ENCODE measurements around the gene PLEKHN1. TPM values are rescaled to one million over a fixed set of nuclear protein-coding genes. Genes with fewer than 3 reads are reported as not detected.

The PLEKHN1 gene
- total and polyA plus RNA-seq, 2 donors from 2014 or later = 14.3 TPM; not detected in 1

- intact Hi-C loops (cut with DNase I) = no loop called here
- Histone ChIP-seq H3K4me3 (ENCODE audit: low read length in 3 of 3) (no peak overlapping the region), H3K27me3 (ENCODE audit: control insufficient read depth, insufficient read depth, low read length) (peaks cover 9% of the 10 kb centered on the region), H3K36me3 (ENCODE audit: control insufficient read depth in 2 of 3, insufficient read depth in 3 of 3, low read length in 3 of 3) (no peaks in the 10 kb centered on the region), H3K9ac (ENCODE audit: low read length in 3 of 3) (no peak overlapping the region), H3K4me1 (ENCODE audit: control insufficient read depth in 2 of 3, insufficient read depth in 2 of 3, low read depth in 1 of 3, low read length in 3 of 3) (peaks cover 0 to 9% (median 0%) of the 10 kb centered on the region in 3 donors), H3K27ac (ENCODE audit: low read depth in 2 of 2, low read length in 2 of 2) (no peak overlapping the region), H3K9me3 (ENCODE audit: control insufficient read depth in 2 of 3, insufficient read depth in 1 of 3, low read length in 3 of 3) (no peaks in the 10 kb centered on the region)
- no peak for DNase-seq
- no peak for TF ChIP-seq CTCF (IDR thresholded peaks at IDR 0.05; ENCODE audit: borderline replicate concordance, extremely low read depth, insufficient read depth)
- FAIRE-seq = no peak
These were observed 5.6 kb downstream of the PLEKHN1 start for GRCh38 chr1:971751-972506.

- H3K36me3 ChIP-seq (ENCODE audit: control insufficient read depth in 2 of 3, insufficient read depth in 3 of 3, low read length in 3 of 3) = no peaks in the 10 kb centered on the region
- peaks cover 0 to 8% (median 0%) of the 10 kb centered on the region in 3 donors for H3K4me1 ChIP-seq (ENCODE audit: control insufficient read depth in 2 of 3, insufficient read depth in 2 of 3, low read depth in 1 of 3, low read length in 3 of 3)
- FAIRE-seq (no peak), DNase-seq (no peak)
- H3K27ac ChIP-seq (ENCODE audit: low read depth in 2 of 2, low read length in 2 of 2) = no peak overlapping the region
- TF ChIP-seq CTCF (IDR thresholded peaks at IDR 0.05; ENCODE audit: borderline replicate concordance, extremely low read depth, insufficient read depth) = no peak
- no peaks in the 10 kb centered on the region for H3K9me3 ChIP-seq (ENCODE audit: control insufficient read depth in 2 of 3, insufficient read depth in 1 of 3, low read length in 3 of 3)
- no peak overlapping the region for H3K4me3 ChIP-seq (ENCODE audit: low read length in 3 of 3)
- intact Hi-C loops (cut with DNase I) = no loop called here
- H3K27me3 ChIP-seq (ENCODE audit: control insufficient read depth, insufficient read depth, low read length) = peaks cover 9% of the 10 kb centered on the region
- no peak overlapping the region for H3K9ac ChIP-seq (ENCODE audit: low read length in 3 of 3)
These were observed 6.6 kb downstream of the PLEKHN1 start for GRCh38 chr1:972726-973458.

GRCh38 chr1:973459-974292 is 7.4 kb downstream of the PLEKHN1 start:
- no peak for TF ChIP-seq CTCF (IDR thresholded peaks at IDR 0.05; ENCODE audit: borderline replicate concordance, extremely low read depth, insufficient read depth)
- intact Hi-C loops (cut with DNase I) = no loop called here
- Histone ChIP-seq H3K27me3 (ENCODE audit: control insufficient read depth, insufficient read depth, low read length) (peaks cover 9% of the 10 kb centered on the region), H3K36me3 (ENCODE audit: control insufficient read depth in 2 of 3, insufficient read depth in 3 of 3, low read length in 3 of 3) (no peaks in the 10 kb centered on the region), H3K9ac (ENCODE audit: low read length in 3 of 3) (no peak overlapping the region), H3K4me1 (ENCODE audit: control insufficient read depth in 2 of 3, insufficient read depth in 2 of 3, low read depth in 1 of 3, low read length in 3 of 3) (peaks cover 0 to 8% (median 0%) of the 10 kb centered on the region in 3 donors), H3K9me3 (ENCODE audit: control insufficient read depth in 2 of 3, insufficient read depth in 1 of 3, low read length in 3 of 3) (no peaks in the 10 kb centered on the region), H3K4me3 (ENCODE audit: low read length in 3 of 3) (no peak overlapping the region), H3K27ac (ENCODE audit: low read depth in 2 of 2, low read length in 2 of 2) (no peak overlapping the region)
- FAIRE-seq = no peak
- DNase-seq = no peak

Data from kidney (tissue), 14 donors.